ENCODE results near the gene CHGA.

The CHGA gene

GRCh38 chr14:92978229-92979021 lies 55.5 kb downstream of the CHGA start:
- DNase-seq (ENCODE audit: low read depth, low spot score), result no peak

DNA sequence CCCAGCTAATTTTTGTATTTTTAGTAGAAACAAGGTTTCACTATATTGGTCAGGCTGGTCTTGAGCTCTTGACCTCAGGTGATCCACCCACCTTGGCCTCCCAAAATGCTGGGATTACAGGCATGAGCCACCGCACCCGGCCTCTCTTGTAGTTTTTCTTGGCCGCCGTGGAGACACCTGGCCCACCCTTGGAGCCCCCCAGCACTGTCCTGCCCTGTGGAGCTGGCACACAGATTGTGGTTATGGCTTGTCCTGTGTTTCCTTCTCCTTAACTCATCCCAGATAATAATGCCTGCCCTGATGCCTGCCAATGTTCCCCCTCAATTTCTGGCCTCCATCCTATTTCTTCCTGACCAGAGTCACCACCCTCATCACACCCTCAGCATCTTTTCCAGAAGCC lies 57.9 kb downstream of the CHGA start:
- no peak for DNase-seq (ENCODE audit: low read depth, low spot score)

GRCh38 chr14:92981726-92982125 lies 58.8 kb downstream of the CHGA start:
- DNase-seq (ENCODE audit: low read depth, low spot score), result no peak

DNA sequence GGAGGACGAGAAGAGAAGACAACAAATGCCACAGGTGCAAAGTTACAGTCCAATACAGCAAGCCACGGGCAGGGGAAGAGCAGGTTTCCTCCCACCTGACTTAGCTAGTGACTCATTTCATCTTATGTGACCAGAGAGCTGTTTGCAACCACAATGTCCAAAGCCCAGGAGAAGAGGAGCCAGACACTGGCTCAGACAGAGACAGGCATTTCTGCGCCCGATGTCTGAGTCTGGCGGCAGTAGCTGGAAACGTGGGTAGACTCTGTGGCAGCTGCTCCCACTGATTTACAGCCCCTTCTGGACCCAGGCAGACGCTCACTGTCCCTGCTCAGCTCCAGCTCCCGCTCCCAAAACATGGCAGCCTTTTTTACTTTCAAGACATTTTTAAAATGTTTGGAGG lies 60.0 kb downstream of the CHGA start:
- peak; percentile 35 for DNase-seq (ENCODE audit: low read depth, low spot score)

- DNase-seq (ENCODE audit: low read depth, low spot score), result no peak
Measured at GRCh38 chr14:92984082-92984788, 61.3 kb downstream of the CHGA start.
